Stimulated activated naive CD8-positive, alpha-beta T cell treated with anti-CD3 and anti-CD28 coated beads, Interleukin-15, Interleukin-2, amounts not matched to agents 100 ng/mL and 50 ng/mL, for 24 hours (primary cell): Measurements from ENCODE around the gene RAB14.

Experiments used
- H3K27ac Mint-ChIP-seq: one replicate; pipeline ENCODE4 v1.8.0; 2021; ENCODE audit warnings: mild to moderate bottlenecking, mixed read lengths
- H3K27me3 Mint-ChIP-seq: one replicate; pipeline ENCODE4 v1.8.0; 2021; ENCODE audit warnings: mixed read lengths
- H3K36me3 Mint-ChIP-seq: one replicate; pipeline ENCODE4 v1.8.0; 2021; ENCODE audit warnings: low read depth, mixed read lengths
- H3K4me1 Mint-ChIP-seq: one replicate; pipeline ENCODE4 v1.8.0; 2021; ENCODE audit warnings: low read depth, mixed read lengths
- H3K4me3 Mint-ChIP-seq: one replicate; pipeline ENCODE4 v1.8.0; 2021; ENCODE audit warnings: mild to moderate bottlenecking, mixed read lengths
- H3K9me3 Mint-ChIP-seq: one replicate; pipeline ENCODE4 v1.8.0; 2021; ENCODE audit warnings: mixed read lengths

Gene RAB14

DNA sequence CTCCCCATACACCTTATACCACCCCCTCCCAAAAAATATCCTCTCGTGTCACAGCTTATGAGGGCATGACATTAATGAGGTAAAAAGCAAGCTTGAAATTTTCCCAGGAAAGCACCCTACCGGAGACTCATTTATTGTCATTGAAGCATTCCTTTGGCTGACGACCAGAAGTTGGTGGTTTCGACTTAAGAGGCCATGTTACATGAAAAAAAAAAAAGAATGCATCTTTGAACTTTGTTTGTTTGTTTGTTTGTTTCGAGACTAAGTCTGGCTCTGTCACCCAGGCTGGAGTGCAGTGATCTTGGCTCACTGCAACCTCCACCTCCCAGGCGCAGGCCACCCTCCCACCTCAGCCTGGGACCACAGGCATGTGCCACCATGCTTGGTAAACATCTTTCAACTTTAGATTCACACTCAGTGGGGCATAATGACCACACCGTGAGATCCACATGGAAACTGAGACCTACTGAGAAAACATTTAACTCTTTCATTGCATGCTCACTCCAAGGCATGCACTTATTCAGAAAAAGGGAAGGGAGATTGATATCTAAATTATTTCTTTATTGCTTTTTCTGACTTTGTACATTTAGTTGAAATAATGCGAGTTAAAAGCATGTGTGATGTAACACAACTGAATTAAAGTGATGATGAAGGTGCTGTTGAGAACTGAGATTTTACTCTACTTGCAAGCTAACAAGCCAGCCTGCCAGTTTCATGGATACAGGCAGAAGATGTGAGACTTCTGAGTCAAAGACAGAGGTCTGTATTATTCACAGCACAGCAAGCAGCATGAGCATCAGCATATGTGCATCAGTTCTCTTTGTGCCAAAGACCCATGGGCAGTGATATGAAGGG is 5.1 kb upstream of the RAB14 start:
- Mint-ChIP-seq H3K36me3 (no peaks in the 10 kb centered on the region), H3K4me3 (peak overlapping the region; percentile 23), H3K9me3 (no peaks in the 10 kb centered on the region), H3K27ac (peak overlapping the region; percentile 37), H3K4me1 (peaks cover 35% of the 10 kb centered on the region), H3K27me3 (no peaks in the 10 kb centered on the region)

DNA sequence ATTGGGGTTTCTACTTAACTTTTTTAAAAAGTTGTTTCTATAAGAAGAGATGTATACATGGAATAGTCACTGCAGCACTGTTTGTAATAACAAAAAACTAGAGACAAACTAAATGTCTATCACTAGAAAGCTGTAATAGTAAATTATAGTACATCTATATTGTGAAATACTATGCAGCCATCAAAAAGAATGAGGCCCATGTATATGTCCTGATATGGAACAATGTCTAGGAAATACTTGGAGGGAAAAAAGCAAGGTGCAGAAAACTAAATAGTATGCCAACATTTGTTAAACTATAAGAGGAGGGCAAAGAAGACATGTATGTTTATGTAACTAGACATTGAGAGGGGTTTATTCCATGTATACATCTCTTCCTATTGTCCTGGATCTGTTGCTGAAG is 2.9 kb upstream of the RAB14 start:
- Mint-ChIP-seq H3K4me3 (no peak overlapping the region), H3K9me3 (no peaks in the 10 kb centered on the region), H3K4me1 (peaks cover 46% of the 10 kb centered on the region), H3K27me3 (no peaks in the 10 kb centered on the region), H3K27ac (no peak overlapping the region), H3K36me3 (peaks cover 6% of the 10 kb centered on the region)

DNA sequence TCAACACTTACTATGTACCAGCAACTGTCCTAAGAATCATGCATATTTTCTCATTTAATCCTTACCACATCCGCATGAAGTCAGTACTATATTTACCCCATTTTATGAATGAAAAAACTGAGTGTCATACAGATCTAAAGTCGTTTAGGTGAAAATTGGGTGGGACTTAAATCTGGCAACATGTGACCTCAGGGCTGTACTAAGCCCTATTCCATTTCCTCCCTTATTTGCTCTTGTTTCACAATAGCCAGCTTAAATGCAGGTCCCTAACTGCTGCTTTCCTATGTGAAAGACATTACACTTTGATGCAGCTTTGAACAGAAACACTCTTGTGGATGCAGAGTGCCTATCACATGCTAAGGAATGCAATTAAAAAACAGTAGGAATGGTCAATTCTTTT is 2.5 kb upstream of the RAB14 start:
- no peak overlapping the region for H3K4me3 Mint-ChIP-seq
- no peaks in the 10 kb centered on the region for H3K9me3 Mint-ChIP-seq
- H3K27me3 Mint-ChIP-seq, result no peaks in the 10 kb centered on the region
- no peak overlapping the region for H3K27ac Mint-ChIP-seq
- H3K36me3 Mint-ChIP-seq, result peaks cover 6% of the 10 kb centered on the region
- H3K4me1 Mint-ChIP-seq, result peaks cover 51% of the 10 kb centered on the region

GRCh38 chr9:121201045-121201737 is 478 bp downstream of the RAB14 start:
- H3K4me1 Mint-ChIP-seq, result peaks cover 57% of the 10 kb centered on the region

DNA sequence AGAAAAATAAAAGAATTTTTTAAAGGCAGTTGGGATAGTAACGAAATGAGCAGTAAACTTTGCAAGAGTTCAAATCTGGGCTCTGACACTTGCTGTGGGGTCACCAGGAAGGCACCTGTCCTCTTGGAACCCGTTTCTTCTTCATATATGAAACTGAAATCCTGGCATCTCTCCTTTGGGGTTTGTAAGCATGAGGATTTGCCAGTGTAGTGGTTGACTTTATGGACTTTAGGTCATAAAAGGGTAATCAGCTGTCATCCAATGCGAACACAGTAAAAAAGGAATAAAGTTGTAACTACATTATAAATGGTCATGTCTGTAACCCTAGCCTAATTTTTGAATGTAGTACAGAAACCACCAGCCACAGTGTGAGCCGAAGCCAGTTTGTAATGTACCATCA is 1.3 kb downstream of the RAB14 start:
- peaks cover 65% of the 10 kb centered on the region for H3K4me1 Mint-ChIP-seq
- no peaks in the 10 kb centered on the region for H3K9me3 Mint-ChIP-seq
- peaks cover 9% of the 10 kb centered on the region for H3K36me3 Mint-ChIP-seq
- peak overlapping the region; percentile 89 for H3K27ac Mint-ChIP-seq
- no peaks in the 10 kb centered on the region for H3K27me3 Mint-ChIP-seq
- H3K4me3 Mint-ChIP-seq, result peak overlapping the region; percentile 92

More at GRCh38 chr9:121201045-121201737, 478 bp downstream of the RAB14 start:
- peak overlapping the region; percentile 94 for H3K27ac Mint-ChIP-seq
- peak overlapping the region; percentile 94 for H3K4me3 Mint-ChIP-seq
- no peaks in the 10 kb centered on the region for H3K9me3 Mint-ChIP-seq
- H3K36me3 Mint-ChIP-seq, result peaks cover 9% of the 10 kb centered on the region
- H3K27me3 Mint-ChIP-seq, result no peaks in the 10 kb centered on the region

GRCh38 chr9:121199921-121200320 is 1.7 kb downstream of the RAB14 start:
- Mint-ChIP-seq H3K4me3 (peak overlapping the region; percentile 92), H3K36me3 (peaks cover 9% of the 10 kb centered on the region), H3K27ac (peak overlapping the region; percentile 75)

DNA sequence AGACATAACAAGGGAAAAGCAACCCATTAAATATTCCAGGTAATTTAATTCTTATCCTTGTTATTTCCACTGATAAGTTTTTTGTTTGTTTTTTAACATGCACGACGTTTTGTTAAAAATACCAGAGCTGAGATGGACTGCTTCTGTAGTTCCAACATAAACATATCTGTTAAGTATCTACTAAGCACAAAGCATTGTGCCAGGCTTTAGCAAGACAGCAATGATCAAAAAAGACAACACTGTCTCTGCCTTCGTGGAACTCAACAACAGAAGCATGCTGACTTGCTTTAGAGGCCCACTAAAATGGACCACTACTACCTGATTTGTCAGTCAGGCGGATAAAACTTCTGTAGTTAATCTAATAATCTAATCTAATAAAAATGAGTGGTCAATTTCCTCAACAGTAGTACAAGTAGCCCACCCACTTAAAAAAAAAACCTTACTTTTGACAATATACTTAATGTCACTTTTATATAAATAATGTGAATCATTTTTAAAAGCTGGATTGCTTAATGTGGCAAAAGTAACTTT is 3.1 kb downstream of the RAB14 start:
- Mint-ChIP-seq H3K27me3 (no peaks in the 10 kb centered on the region), H3K36me3 (peaks cover 9% of the 10 kb centered on the region), H3K4me3 (peak overlapping the region; percentile 92), H3K9me3 (no peaks in the 10 kb centered on the region), H3K27ac (no peak overlapping the region), H3K4me1 (peaks cover 79% of the 10 kb centered on the region)

More at GRCh38 chr9:121199921-121200320, 1.7 kb downstream of the RAB14 start:
- H3K9me3 Mint-ChIP-seq, result no peaks in the 10 kb centered on the region
- H3K27me3 Mint-ChIP-seq, result no peaks in the 10 kb centered on the region
- H3K4me1 Mint-ChIP-seq, result peaks cover 69% of the 10 kb centered on the region

GRCh38 chr9:121197132-121197531 is 4.5 kb downstream of the RAB14 start:
- Mint-ChIP-seq H3K36me3 (peaks cover 9% of the 10 kb centered on the region), H3K9me3 (no peaks in the 10 kb centered on the region), H3K27me3 (no peaks in the 10 kb centered on the region), H3K4me3 (peak overlapping the region; percentile 52), H3K4me1 (peaks cover 89% of the 10 kb centered on the region), H3K27ac (peak overlapping the region; percentile 45)

- H3K4me3 Mint-ChIP-seq, result peak overlapping the region; percentile 58
- no peaks in the 10 kb centered on the region for H3K27me3 Mint-ChIP-seq
- peak overlapping the region; percentile 55 for H3K27ac Mint-ChIP-seq
- H3K9me3 Mint-ChIP-seq, result no peaks in the 10 kb centered on the region
- peaks cover 91% of the 10 kb centered on the region for H3K4me1 Mint-ChIP-seq
- peaks cover 9% of the 10 kb centered on the region for H3K36me3 Mint-ChIP-seq
Observed at GRCh38 chr9:121196389-121196788, 5.3 kb downstream of the RAB14 start.

- Mint-ChIP-seq H3K4me3 (no peak overlapping the region), H3K36me3 (peaks cover 14% of the 10 kb centered on the region), H3K27me3 (no peaks in the 10 kb centered on the region), H3K27ac (peak overlapping the region; percentile 76), H3K4me1 (peaks cover 97% of the 10 kb centered on the region), H3K9me3 (no peaks in the 10 kb centered on the region)
Observed at GRCh38 chr9:121194730-121195129, 6.9 kb downstream of the RAB14 start.

GRCh38 chr9:121192959-121193640 is 8.6 kb downstream of the RAB14 start:
- Mint-ChIP-seq H3K9me3 (no peaks in the 10 kb centered on the region), H3K4me3 (no peak overlapping the region), H3K36me3 (peaks cover 21% of the 10 kb centered on the region), H3K27ac (no peak overlapping the region), H3K27me3 (no peaks in the 10 kb centered on the region), H3K4me1 (peaks cover 96% of the 10 kb centered on the region)

GRCh38 chr9:121192518-121192917 is 9.2 kb downstream of the RAB14 start:
- peaks cover 96% of the 10 kb centered on the region for H3K4me1 Mint-ChIP-seq
- H3K4me3 Mint-ChIP-seq, result no peak overlapping the region
- no peaks in the 10 kb centered on the region for H3K9me3 Mint-ChIP-seq
- peaks cover 24% of the 10 kb centered on the region for H3K36me3 Mint-ChIP-seq
- no peak overlapping the region for H3K27ac Mint-ChIP-seq
- no peaks in the 10 kb centered on the region for H3K27me3 Mint-ChIP-seq

DNA sequence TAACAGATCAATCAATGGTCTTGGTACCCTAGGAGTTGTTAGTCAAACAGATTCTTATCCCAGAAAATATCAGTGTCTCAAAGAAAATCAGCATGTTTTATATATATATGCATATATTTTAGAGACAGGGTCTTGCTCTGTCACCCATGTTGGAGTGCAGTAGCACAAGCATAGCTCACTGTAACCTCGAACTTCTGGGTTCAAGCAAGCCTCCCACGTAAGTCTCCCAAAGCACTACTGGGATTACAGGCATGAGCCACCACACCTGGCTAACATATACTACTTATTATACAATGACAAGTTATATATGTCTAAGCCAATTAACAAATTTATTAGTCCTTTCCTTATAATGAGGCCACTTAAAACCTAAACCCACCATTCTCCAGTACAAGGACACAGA is 10.4 kb downstream of the RAB14 start:
- Mint-ChIP-seq H3K27me3 (no peaks in the 10 kb centered on the region), H3K4me3 (no peak overlapping the region), H3K27ac (peak overlapping the region; percentile 68), H3K4me1 (peaks cover 93% of the 10 kb centered on the region), H3K36me3 (peaks cover 35% of the 10 kb centered on the region), H3K9me3 (no peaks in the 10 kb centered on the region)

GRCh38 chr9:121189660-121190059 is 12.0 kb downstream of the RAB14 start:
- Mint-ChIP-seq H3K4me3 (no peak overlapping the region), H3K9me3 (no peaks in the 10 kb centered on the region), H3K4me1 (peaks cover 93% of the 10 kb centered on the region), H3K27me3 (no peaks in the 10 kb centered on the region), H3K36me3 (peaks cover 49% of the 10 kb centered on the region), H3K27ac (no peak overlapping the region)

GRCh38 chr9:121189006-121189405 is 12.7 kb downstream of the RAB14 start:
- peak overlapping the region; percentile 61 for H3K27ac Mint-ChIP-seq
- no peaks in the 10 kb centered on the region for H3K27me3 Mint-ChIP-seq
- peaks cover 55% of the 10 kb centered on the region for H3K36me3 Mint-ChIP-seq
- peaks cover 93% of the 10 kb centered on the region for H3K4me1 Mint-ChIP-seq
- H3K4me3 Mint-ChIP-seq, result no peak overlapping the region
- H3K9me3 Mint-ChIP-seq, result no peaks in the 10 kb centered on the region
